K562 treated with DMSO at 1 percent for 48 hours (cell line): ENCODE measurements around the gene RBM18. TPM values are rescaled to one million over a fixed set of nuclear protein-coding genes. Genes with fewer than 3 reads are reported as not detected.

Experiments
- total RNA-seq: library from RNA; unstranded; fragments of 300-600 nt; gene quantifications from 2 replicates; pipeline ENCODE4 v1.2.3, GENCODE V29; 2022; ENCODE audit warnings: low replicate concordance; ENCODE audit errors: extremely low read depth

Gene RBM18, protein sequence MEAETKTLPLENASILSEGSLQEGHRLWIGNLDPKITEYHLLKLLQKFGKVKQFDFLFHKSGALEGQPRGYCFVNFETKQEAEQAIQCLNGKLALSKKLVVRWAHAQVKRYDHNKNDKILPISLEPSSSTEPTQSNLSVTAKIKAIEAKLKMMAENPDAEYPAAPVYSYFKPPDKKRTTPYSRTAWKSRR
- not detected in 2 replicates for total RNA-seq

DNA sequence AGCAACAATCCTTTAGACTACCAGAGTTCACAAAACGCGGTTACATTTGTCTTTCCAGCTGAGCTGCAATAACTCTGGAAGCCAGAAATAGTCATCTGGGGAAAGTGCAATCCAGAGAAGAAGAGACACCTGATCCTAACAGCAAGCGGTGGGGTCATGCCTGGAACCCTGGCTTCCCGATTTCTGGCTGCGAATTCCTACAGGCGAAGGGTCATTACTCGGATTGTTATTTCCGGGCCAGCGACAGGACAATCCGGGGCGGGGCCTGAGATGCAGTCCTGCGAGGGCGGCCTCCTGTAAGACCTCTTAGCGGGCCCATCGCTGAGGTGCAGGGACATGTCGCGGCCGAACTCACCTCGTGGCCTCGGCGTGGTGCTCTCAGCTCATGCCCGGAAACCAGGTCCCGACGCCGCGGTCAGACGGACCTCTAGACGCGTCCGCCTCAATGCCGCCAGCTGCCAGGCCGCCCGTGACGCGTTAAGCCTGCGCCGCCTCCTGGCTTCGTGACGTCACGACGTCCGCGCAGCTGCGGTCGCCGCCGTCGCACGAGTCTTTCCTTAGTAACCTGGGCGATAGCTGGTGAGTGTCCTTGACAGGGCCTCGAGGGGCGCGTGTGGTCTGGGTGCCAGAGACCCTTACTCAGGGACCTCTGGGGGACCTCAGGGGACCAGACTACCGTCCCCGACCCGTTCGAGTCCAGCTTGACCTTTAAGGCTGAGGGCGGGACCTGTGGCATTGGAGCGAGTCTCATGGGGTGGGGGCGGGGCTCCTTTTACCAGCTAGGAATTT, at the start of gene RBM18, which contains the start of gene MRRF:
RBM18 (minus strand) TSS at position 481 of the 789 bp plus-strand sequence. CDS start 3,348 bp downstream, outside the sequence.
MRRF (plus strand) TSS at position 523 of the 789 bp plus-strand sequence. CDS start 6,010 bp downstream, outside the sequence.

DNA sequence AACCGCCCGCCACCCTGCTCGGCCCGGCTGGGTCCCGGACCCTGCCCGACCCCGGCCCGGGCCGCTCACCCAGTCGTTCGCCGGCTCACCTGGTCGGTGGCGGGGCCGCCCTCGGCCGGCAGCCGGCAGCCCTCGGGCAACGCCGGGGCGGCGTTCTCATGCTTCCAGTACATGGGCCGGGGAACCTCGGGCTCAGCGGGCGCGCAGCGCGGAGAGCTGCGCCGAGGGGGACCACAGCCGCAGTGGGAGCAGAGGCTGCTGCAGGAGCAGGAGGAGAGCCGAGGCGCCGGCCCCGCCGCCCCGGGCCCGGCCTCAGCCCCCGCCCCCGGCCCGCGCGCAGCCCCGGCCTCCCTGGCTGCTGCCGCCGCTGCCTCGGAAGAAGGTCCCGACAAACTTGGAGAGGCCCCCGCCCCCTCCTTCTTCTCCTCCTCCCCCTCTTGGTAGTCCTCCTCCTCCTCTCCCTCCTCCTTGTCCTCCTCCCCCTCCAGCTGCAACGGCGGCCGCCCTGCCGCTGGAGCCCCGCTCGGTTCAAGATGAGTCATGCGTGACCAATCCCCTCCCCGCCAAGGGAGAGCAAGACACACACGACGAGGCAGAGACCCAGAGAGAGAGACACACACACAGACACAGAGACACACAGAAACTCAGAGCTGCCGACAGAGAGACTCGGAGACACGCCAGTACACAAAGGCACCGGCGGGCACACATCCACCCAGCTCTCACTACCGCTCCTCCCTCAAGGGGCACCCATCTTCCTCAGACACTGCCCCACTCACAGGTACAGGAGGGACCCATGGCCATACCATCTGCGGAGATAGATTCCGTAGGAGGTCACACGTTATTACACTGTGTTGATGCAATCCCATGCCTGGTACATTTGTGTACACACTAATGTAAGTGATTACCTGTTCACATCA, 35.8 kb downstream of the RBM18 start, which contains the start of gene LHX6:
LHX6 (minus strand) TSS at position 390 of the 917 bp plus-strand sequence; CDS start at position 173, 217 bp downstream.

Other genes with a start within 250 kb of the RBM18 start
- not detected in 2 replicates for gene TTLL11, start 171.5 kb downstream of the RBM18 start, total RNA-seq
- not detected in 2 replicates for gene NDUFA8, start 105.1 kb downstream of the RBM18 start, total RNA-seq
- gene MORN5, start 104.9 kb downstream of the RBM18 start, total RNA-seq: not detected in 2 replicates
- not detected in 2 replicates for gene LHX6, start 35.9 kb downstream of the RBM18 start, total RNA-seq
- gene MRRF, start within 50 bp of the RBM18 start, total RNA-seq: not detected in 2 replicates
- gene PTGS1, start 106.2 kb upstream of the RBM18 start, total RNA-seq: not detected in 2 replicates
- not detected in 2 replicates for gene OR1J1, start 213.1 kb upstream of the RBM18 start, total RNA-seq
- not detected in 2 replicates for gene OR1J2, start 246.0 kb upstream of the RBM18 start, total RNA-seq